T-helper 17 cell (primary cell): ENCODE measurements around the gene URI1. TPM values are rescaled to one million over a fixed set of nuclear protein-coding genes. Genes with fewer than 3 reads are reported as not detected.
"Not testable (repeated sequence)": the region's sequence is repeated elsewhere in the genome, so short reads cannot be mapped to it uniquely, and the experiment has no call there.

Experiments used
- ATAC-seq: fragments of 150-1000 bp; cut with Tn5 transposase; 2 replicates; pipeline ENCODE4 v1.10.0; 2021; ENCODE audit warnings: mild to moderate bottlenecking, moderate library complexity
- DNase-seq, 3 donors: peaks; one replicate each; pipeline versions ENCODE4 v3.0.0 to v3.0.0-alpha.2; 2020 to 2021
- H3K9me3 ChIP-seq: one replicate; pipeline ENCODE4 v1.7.0; 2013; ENCODE audit warnings: low read length, mild to moderate bottlenecking; ENCODE audit not compliant: control insufficient read depth, poor library complexity, severe bottlenecking
- H3K27ac Mint-ChIP-seq: one replicate; pipeline ENCODE4 v1.8.0; 2022; ENCODE audit warnings: mild to moderate bottlenecking, moderate library complexity, mixed read lengths
- H3K27me3 Mint-ChIP-seq: one replicate; pipeline ENCODE4 v1.8.0; 2022; ENCODE audit warnings: mixed read lengths
- H3K36me3 Mint-ChIP-seq: one replicate; pipeline ENCODE4 v1.8.0; 2022; ENCODE audit warnings: low read depth, mixed read lengths
- H3K4me1 Mint-ChIP-seq: one replicate; pipeline ENCODE4 v1.8.0; 2022; ENCODE audit warnings: mild to moderate bottlenecking, mixed read lengths
- H3K4me3 Mint-ChIP-seq: one replicate; pipeline ENCODE4 v1.8.0; 2022; ENCODE audit warnings: mild to moderate bottlenecking, moderate library complexity, mixed read lengths
- total RNA-seq, 4 donors: library from RNA in 2 of 4; stranded (reverse) in 2 of 4; gene quantifications; one replicate each; pipeline ENCODE4 v1.2.3 and lab custom pipeline; 2022 to 2026

Gene URI1, protein sequence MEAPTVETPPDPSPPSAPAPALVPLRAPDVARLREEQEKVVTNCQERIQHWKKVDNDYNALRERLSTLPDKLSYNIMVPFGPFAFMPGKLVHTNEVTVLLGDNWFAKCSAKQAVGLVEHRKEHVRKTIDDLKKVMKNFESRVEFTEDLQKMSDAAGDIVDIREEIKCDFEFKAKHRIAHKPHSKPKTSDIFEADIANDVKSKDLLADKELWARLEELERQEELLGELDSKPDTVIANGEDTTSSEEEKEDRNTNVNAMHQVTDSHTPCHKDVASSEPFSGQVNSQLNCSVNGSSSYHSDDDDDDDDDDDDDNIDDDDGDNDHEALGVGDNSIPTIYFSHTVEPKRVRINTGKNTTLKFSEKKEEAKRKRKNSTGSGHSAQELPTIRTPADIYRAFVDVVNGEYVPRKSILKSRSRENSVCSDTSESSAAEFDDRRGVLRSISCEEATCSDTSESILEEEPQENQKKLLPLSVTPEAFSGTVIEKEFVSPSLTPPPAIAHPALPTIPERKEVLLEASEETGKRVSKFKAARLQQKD
- total RNA-seq, result 10 to 100 TPM; 67.6 to 70.9 TPM
- 105 to 157 reads per million in 2 donors for total RNA-seq (lab: John Stamatoyannopoulos, UW)

- H3K27me3 Mint-ChIP-seq, result peaks cover 6% of the 10 kb centered on the region
- ATAC-seq (peak; percentile 93), DNase-seq (peak; percentile 92 to 96 (median 95))
- peaks cover 6% of the 10 kb centered on the region for H3K36me3 Mint-ChIP-seq
- no peaks in the 10 kb centered on the region for H3K9me3 ChIP-seq
- H3K4me3 Mint-ChIP-seq, result peak within 1 kb of the TSS; percentile 93
- H3K27ac Mint-ChIP-seq, result peak within 1 kb of the TSS; percentile 84
- peaks cover 28% of the 10 kb centered on the region for H3K4me1 Mint-ChIP-seq
These were observed at the start of gene URI1 for GRCh38 chr19:29941828-29942403. Gene URI1, plus strand, starts transcription at chr19:29942239. Its CDS starts 309 bp downstream, at chr19:29942548.

GRCh38 chr19:29893606-29894284, 48.3 kb upstream of the URI1 start:
- no peak for DNase-seq
- Mint-ChIP-seq H3K4me3 (no peak overlapping the region), H3K27me3 (no peaks in the 10 kb centered on the region), H3K27ac (no peak overlapping the region), H3K4me1 (no peaks in the 10 kb centered on the region), H3K36me3 (no peaks in the 10 kb centered on the region)
- H3K9me3 ChIP-seq, result no peaks in the 10 kb centered on the region
- ATAC-seq, result no peak

DNA sequence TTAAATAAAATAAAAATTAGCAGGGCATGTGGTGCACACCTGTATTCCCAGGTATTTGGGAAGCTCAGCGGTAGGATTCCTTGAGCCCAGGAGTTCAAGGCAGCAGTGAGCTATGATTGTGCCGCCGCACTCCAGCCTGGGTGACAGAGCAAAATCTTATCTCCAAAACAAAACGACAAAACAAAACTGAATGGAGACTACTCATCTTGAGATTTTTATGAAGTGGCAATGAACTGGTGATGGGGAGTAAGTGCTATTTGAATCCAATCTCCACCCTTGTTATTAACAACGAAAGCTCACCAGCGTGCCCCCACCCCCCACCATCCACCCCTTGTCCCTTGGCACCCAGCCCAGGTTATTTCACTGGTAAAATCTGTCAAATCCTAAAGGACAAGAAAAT, 45.2 kb upstream of the URI1 start:
- H3K36me3 Mint-ChIP-seq, result no peaks in the 10 kb centered on the region

DNA sequence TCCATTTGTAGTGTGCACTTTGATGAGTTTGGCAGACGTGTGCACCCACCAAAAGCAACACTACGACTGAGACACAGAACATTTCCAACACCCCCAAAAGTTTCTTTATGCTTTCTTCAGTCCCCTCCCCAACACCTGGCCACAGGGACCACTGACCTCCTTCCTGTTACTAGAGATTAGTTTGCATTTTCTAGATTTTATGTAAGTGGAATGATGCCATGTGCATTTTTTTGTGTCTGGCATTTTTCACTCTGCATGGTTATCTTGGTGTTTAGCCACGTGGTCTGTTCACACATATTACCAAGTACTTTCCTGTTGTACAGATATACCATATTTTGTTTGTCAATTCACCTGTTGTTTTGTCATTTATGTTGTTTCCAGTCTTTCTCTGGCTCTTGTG, 44.6 kb upstream of the URI1 start:
- no peaks in the 10 kb centered on the region for H3K36me3 Mint-ChIP-seq
- H3K4me1 Mint-ChIP-seq, result no peaks in the 10 kb centered on the region
- H3K27ac Mint-ChIP-seq, result no peak overlapping the region
- no peak for ATAC-seq
- H3K9me3 ChIP-seq, result no peaks in the 10 kb centered on the region
- H3K27me3 Mint-ChIP-seq, result no peaks in the 10 kb centered on the region
- H3K4me3 Mint-ChIP-seq, result no peak overlapping the region
- DNase-seq, result no peak

More for the DNA sequence above, 45.2 kb upstream of the URI1 start:
- no peaks in the 10 kb centered on the region for H3K4me1 Mint-ChIP-seq
- no peak overlapping the region for H3K4me3 Mint-ChIP-seq
- ATAC-seq, result no peak
- no peaks in the 10 kb centered on the region for H3K9me3 ChIP-seq
- no peak overlapping the region for H3K27ac Mint-ChIP-seq
- H3K27me3 Mint-ChIP-seq, result no peaks in the 10 kb centered on the region
- no peak for DNase-seq

DNA sequence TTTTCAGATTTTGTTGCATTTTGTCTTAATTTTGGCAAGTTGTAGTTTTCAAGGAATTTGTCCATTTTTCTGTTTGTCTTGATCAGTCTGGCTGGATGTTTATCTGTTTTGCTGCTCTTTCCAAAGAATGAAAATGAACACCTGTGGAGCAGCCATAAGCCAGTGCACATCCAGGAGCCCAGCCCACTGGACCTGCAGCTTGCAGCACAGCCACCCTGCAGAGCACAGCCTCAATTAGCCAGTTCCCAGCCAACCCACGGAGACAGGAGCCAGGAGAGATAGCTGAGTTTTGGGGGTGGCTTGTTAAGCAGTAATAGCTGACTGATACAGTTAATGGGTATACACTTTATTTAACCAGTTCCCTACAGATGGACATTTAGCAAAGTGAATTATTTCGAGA, 38.0 kb upstream of the URI1 start:
- peaks cover 6% of the 10 kb centered on the region for H3K27me3 Mint-ChIP-seq
- H3K4me3 Mint-ChIP-seq, result no peak overlapping the region
- no peaks in the 10 kb centered on the region for H3K9me3 ChIP-seq
- no peak for DNase-seq
- H3K4me1 Mint-ChIP-seq, result no peaks in the 10 kb centered on the region
- no peak for ATAC-seq
- H3K36me3 Mint-ChIP-seq, result no peaks in the 10 kb centered on the region
- no peak overlapping the region for H3K27ac Mint-ChIP-seq

DNA sequence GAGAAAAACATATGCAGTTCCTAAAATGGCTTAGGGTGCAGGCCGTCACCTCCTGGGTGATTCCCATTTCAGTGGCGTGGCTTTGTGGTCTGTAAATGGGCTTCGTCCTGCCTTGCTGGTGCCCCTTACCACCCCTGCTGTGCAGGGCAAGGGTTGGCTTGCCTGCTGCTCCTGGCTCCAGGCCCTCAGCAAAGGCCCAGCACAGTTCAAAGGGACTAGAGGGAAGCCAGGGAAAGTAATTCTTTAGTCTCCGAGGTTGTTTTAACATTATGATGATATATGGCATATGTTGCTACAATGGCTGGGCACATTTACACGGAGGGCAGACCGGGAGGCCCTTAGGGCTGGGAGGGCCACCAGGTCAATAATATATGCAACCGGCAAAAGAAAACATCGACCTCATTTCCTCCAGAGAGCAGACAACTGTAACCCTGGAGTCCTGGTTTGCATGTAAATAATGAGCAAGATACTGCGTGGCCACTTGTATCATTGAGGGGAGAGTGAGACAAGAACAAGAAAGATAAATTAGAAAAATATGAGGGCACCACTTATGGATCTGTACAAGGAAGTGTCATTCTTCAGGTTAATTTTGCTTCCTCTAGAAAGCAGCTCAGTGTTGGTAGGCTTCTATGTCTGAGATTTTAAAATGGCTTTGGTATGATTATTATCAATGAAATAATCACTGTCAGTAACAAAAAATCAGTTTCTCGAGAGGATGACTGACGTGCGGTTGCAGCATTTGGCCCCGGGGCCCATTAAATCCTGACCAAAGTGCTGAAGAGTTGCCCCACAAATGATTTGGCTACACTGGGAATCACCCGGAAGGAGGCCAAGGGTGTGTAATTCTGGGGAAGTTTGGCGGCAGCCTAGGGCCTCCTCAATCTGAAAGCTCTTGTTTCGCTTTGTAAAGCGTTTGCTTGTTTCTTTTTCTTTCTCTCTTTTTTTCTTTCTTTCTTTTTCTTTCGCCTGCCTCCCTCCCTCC, 32.8 kb upstream of the URI1 start:
- Mint-ChIP-seq H3K27me3 (peaks cover 17% of the 10 kb centered on the region), H3K4me3 (no peak overlapping the region), H3K27ac (no peak overlapping the region), H3K4me1 (no peaks in the 10 kb centered on the region), H3K36me3 (no peaks in the 10 kb centered on the region)
- ATAC-seq, result no peak
- DNase-seq, result no peak
- H3K9me3 ChIP-seq, result no peaks in the 10 kb centered on the region

DNA sequence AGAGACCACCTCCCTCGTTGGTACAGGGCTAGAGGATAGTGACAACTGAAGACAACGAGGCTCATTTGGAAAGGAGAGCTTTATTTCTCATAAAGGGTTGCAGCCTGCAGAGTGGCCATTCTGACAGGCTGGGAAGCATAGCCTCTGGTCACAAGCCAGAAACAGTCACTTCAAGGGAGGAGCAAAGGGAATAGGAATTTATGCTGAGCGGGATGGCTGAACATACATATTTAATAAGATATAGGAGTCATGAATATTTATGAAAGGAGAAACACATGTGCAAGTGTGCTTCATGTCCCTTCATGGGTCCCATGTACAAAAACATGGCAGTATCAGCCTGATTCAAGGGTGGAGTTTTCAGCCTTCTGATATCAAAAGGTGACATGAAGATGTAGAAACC, 27.1 kb upstream of the URI1 start:
- Mint-ChIP-seq H3K4me3 (no peak overlapping the region), H3K36me3 (no peaks in the 10 kb centered on the region), H3K27ac (no peak overlapping the region), H3K4me1 (peaks cover 3% of the 10 kb centered on the region), H3K27me3 (peaks cover 42% of the 10 kb centered on the region)
- ATAC-seq, result no peak
- no peak for DNase-seq
- no peaks in the 10 kb centered on the region for H3K9me3 ChIP-seq

DNA sequence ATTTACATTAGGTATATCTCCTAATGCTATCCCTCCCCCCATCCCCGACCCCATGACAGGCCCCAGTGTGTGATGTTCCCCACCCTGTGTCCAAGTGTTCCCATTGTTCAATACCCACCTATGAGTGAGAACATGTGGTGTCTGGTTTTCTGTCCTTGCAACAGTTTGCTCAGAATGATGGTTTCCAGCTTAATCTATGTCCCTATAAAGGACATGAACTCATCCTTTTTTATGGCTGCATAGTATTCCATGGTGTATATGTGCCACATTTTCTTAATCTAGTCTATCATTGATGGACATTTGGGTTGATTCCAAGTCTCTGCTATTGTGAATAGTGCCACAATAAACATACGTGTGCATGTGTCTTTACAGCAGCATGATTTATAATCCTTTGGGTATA, 26.2 kb upstream of the URI1 start:
- ATAC-seq, H3K9me3 ChIP-seq, H3K36me3 Mint-ChIP-seq, H3K4me3 Mint-ChIP-seq, DNase-seq, H3K4me1 Mint-ChIP-seq, H3K27ac Mint-ChIP-seq: not testable (repeated sequence)
- H3K27me3 Mint-ChIP-seq, result peaks cover 42% of the 10 kb centered on the region

GRCh38 chr19:29917911-29918310, 24.1 kb upstream of the URI1 start:
- H3K27ac Mint-ChIP-seq, result no peak overlapping the region
- ATAC-seq, result no peak
- H3K27me3 Mint-ChIP-seq, result peaks cover 47% of the 10 kb centered on the region
- no peak for DNase-seq
- no peaks in the 10 kb centered on the region for H3K9me3 ChIP-seq
- H3K4me1 Mint-ChIP-seq, result peaks cover 3% of the 10 kb centered on the region
- H3K36me3 Mint-ChIP-seq, result no peaks in the 10 kb centered on the region
- no peak overlapping the region for H3K4me3 Mint-ChIP-seq

DNA sequence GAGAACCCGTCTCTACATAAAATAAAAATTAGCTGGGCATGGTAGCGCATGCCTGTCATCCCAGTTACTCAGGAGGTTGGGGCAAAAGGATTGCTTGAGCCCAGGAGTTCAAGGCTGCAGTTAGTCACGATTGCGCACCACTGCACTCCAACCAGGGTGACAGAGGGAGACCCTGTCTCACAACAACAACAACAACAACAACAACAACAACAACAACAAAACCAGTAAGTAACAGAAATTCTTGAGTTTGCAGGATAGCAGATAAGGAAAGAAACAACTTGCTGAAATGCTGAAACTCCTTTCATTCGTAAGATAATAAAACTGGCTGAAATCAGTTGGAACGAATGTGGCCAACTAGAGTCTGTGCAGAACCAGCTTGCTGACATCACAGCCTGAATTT, 23.1 kb upstream of the URI1 start:
- ATAC-seq, result no peak
- H3K9me3 ChIP-seq, result no peaks in the 10 kb centered on the region
- H3K27ac Mint-ChIP-seq, result no peak overlapping the region
- peaks cover 3% of the 10 kb centered on the region for H3K4me1 Mint-ChIP-seq
- H3K36me3 Mint-ChIP-seq, result no peaks in the 10 kb centered on the region
- no peak overlapping the region for H3K4me3 Mint-ChIP-seq
- H3K27me3 Mint-ChIP-seq, result peaks cover 54% of the 10 kb centered on the region
- no peak for DNase-seq

DNA sequence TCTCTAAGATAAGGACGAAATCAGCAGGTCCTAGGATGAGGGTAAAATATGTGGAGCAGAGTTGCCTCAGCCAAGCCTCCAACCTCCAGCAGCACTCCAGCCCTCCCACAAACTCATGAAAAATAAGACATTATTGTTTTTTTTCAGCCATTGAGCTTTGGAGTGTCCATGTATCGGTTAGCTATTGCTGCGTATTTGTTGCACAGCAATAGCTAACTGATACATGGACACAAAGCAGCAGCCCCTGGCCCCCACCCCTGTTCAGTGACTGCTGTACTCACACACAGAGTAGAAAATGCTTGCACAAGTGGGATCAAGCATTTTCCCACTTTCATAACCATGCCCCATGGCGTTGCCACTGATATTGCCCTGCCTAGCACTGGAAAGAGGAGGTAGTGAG, 19.1 kb upstream of the URI1 start:
- Mint-ChIP-seq H3K27ac (no peak overlapping the region), H3K4me3 (no peak overlapping the region), H3K36me3 (no peaks in the 10 kb centered on the region), H3K4me1 (no peaks in the 10 kb centered on the region), H3K27me3 (peaks cover 36% of the 10 kb centered on the region)
- no peaks in the 10 kb centered on the region for H3K9me3 ChIP-seq
- DNase-seq (no peak), ATAC-seq (no peak)

DNA sequence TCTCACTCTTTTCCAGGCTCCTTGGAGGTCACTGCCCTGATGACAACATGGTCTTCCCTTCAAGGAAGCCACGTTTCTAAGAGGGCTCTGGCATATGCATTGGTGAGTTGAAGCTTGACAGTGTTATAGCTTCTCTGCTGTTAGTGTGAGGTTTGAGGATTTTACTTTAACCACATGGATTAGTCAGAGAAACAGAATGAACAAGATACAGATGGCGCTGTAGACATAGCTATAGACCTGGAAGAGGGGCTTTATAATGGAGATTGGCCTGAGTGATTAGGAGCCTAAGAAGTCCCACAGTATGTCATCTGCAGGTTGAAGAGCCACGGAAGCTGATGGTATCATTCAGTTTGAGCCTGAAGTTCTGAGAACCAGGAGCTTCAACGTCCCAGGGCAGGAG, 18.4 kb upstream of the URI1 start:
- H3K9me3 ChIP-seq, result no peaks in the 10 kb centered on the region
- Mint-ChIP-seq H3K36me3 (no peaks in the 10 kb centered on the region), H3K27ac (no peak overlapping the region), H3K4me1 (no peaks in the 10 kb centered on the region), H3K27me3 (peaks cover 29% of the 10 kb centered on the region), H3K4me3 (no peak overlapping the region)
- ATAC-seq, result no peak
- no peak for DNase-seq
